ENCODE measurements around the gene REC114.

DNA sequence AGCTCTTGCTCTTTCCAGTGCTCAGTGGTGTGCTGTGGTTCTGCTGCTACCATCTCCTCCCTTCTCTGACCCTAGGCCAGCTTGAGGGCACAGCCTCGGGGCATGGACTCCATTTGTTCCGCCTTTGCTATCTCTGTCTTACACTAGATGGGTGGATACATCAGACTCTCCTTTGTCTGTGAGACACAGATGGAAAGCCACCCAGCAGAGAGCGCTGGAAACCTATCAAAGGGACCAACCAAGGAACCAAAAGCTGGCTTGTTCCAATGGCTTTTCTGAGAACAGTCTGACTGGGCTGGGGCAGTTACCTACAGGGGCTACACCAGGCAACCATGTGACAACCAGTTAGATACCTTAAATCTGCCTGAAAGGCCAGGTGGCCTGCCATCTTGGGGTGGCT is 126.4 kb downstream of the REC114 start:
- TF ChIP-seq, protein P1, sequence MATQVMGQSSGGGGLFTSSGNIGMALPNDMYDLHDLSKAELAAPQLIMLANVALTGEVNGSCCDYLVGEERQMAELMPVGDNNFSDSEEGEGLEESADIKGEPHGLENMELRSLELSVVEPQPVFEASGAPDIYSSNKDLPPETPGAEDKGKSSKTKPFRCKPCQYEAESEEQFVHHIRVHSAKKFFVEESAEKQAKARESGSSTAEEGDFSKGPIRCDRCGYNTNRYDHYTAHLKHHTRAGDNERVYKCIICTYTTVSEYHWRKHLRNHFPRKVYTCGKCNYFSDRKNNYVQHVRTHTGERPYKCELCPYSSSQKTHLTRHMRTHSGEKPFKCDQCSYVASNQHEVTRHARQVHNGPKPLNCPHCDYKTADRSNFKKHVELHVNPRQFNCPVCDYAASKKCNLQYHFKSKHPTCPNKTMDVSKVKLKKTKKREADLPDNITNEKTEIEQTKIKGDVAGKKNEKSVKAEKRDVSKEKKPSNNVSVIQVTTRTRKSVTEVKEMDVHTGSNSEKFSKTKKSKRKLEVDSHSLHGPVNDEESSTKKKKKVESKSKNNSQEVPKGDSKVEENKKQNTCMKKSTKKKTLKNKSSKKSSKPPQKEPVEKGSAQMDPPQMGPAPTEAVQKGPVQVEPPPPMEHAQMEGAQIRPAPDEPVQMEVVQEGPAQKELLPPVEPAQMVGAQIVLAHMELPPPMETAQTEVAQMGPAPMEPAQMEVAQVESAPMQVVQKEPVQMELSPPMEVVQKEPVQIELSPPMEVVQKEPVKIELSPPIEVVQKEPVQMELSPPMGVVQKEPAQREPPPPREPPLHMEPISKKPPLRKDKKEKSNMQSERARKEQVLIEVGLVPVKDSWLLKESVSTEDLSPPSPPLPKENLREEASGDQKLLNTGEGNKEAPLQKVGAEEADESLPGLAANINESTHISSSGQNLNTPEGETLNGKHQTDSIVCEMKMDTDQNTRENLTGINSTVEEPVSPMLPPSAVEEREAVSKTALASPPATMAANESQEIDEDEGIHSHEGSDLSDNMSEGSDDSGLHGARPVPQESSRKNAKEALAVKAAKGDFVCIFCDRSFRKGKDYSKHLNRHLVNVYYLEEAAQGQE (IDR thresholded peaks at IDR 0.05; ENCODE audit: insufficient read depth in 1 of 2, low read depth in 2 of 2, low read length in 2 of 2) = no peak
- TF ChIP-seq POLR2AphosphoS5 (IDR thresholded peaks at IDR 0.05; ENCODE audit: low read depth, low read length) (no peak), SIN3A (IDR thresholded peaks at IDR 0.05; ENCODE audit: borderline replicate concordance, insufficient read depth, low read length) (no peak), FOXP2 (optimal IDR thresholded peaks at IDR 0.05; ENCODE audit: borderline replicate concordance, extremely low read depth, extremely low read length, insufficient read depth) (no peak)

Data from PFSK-1 (cell line).